Measurements from ENCODE around the gene IFNLR1.

- no peak for TF ChIP-seq CTCF (conservative IDR thresholded peaks at IDR 0.05 in 1 of 2, IDR thresholded peaks at IDR 0.05 in 1 of 2; ENCODE audit: extremely low read depth in 1 of 2, insufficient read depth in 1 of 2, low read depth in 1 of 2, low read length in 2 of 2)
- no peak for TF ChIP-seq EZH2 (IDR thresholded peaks at IDR 0.05; ENCODE audit: borderline replicate concordance, low read length)
Observed at GRCh38 chr1:24159366-24159765, 27.7 kb downstream of the IFNLR1 start.
